ENCODE data around the gene MUSTN1.

Gene MUSTN1

GRCh38 chr3:52820736-52821135, 14.1 kb downstream of the MUSTN1 start:
- TF ChIP-seq, protein P1, sequence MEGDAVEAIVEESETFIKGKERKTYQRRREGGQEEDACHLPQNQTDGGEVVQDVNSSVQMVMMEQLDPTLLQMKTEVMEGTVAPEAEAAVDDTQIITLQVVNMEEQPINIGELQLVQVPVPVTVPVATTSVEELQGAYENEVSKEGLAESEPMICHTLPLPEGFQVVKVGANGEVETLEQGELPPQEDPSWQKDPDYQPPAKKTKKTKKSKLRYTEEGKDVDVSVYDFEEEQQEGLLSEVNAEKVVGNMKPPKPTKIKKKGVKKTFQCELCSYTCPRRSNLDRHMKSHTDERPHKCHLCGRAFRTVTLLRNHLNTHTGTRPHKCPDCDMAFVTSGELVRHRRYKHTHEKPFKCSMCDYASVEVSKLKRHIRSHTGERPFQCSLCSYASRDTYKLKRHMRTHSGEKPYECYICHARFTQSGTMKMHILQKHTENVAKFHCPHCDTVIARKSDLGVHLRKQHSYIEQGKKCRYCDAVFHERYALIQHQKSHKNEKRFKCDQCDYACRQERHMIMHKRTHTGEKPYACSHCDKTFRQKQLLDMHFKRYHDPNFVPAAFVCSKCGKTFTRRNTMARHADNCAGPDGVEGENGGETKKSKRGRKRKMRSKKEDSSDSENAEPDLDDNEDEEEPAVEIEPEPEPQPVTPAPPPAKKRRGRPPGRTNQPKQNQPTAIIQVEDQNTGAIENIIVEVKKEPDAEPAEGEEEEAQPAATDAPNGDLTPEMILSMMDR (IDR thresholded peaks at IDR 0.05; ENCODE audit: borderline replicate concordance, insufficient read depth, low read depth, low read length) = peak; percentile 87

GRCh38 chr3:52819936-52820335, 14.9 kb downstream of the MUSTN1 start:
- TF ChIP-seq, protein P1 (IDR thresholded peaks at IDR 0.05; ENCODE audit: borderline replicate concordance, insufficient read depth, low read depth, low read length) = no peak
- no peak overlapping the region for H3K4me3 ChIP-seq (ENCODE audit: low read depth, low read length)

More at GRCh38 chr3:52820736-52821135, 14.1 kb downstream of the MUSTN1 start:
- H3K4me3 ChIP-seq (ENCODE audit: low read depth, low read length) = no peak overlapping the region

- no peak overlapping the region for H3K4me3 ChIP-seq (ENCODE audit: low read depth, low read length)
- TF ChIP-seq, protein P1 (IDR thresholded peaks at IDR 0.05; ENCODE audit: borderline replicate concordance, insufficient read depth, low read depth, low read length) = no peak
These were observed 17.0 kb downstream of the MUSTN1 start for GRCh38 chr3:52817860-52818259.

GRCh38 chr3:52817221-52817620, 17.6 kb downstream of the MUSTN1 start:
- no peak overlapping the region for H3K4me3 ChIP-seq (ENCODE audit: low read depth, low read length)
- TF ChIP-seq, protein P1 (IDR thresholded peaks at IDR 0.05; ENCODE audit: borderline replicate concordance, insufficient read depth, low read depth, low read length) = no peak

DNA sequence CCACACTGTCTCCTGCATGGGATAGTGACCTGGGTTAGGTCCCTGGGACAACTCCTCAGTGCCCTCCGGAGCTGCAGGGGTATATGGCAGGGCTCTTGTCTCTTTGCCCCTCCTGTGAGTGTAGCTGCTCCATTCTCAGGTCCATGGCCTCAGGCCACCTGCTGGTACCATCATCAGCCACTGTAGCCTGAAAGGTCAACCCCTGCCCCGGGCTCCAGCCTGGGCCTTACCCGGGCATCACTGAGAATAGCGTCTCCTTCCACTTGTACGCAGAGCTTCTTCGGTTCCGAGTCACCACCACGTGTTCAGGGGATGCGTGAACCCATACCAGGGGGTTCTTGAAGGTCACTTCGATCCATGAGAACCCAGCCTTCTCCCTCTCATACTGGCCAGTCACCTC, 18.2 kb downstream of the MUSTN1 start:
- TF ChIP-seq, protein P1 (IDR thresholded peaks at IDR 0.05; ENCODE audit: borderline replicate concordance, insufficient read depth, low read depth, low read length) = no peak
- no peak overlapping the region for H3K4me3 ChIP-seq (ENCODE audit: low read depth, low read length)

- TF ChIP-seq, protein P1 (IDR thresholded peaks at IDR 0.05; ENCODE audit: borderline replicate concordance, insufficient read depth, low read depth, low read length) = no peak
- H3K4me3 ChIP-seq (ENCODE audit: low read depth, low read length) = no peak overlapping the region
These were observed 18.6 kb downstream of the MUSTN1 start for GRCh38 chr3:52816199-52816598.

- H3K4me3 ChIP-seq (ENCODE audit: low read depth, low read length) = no peak overlapping the region
- TF ChIP-seq, protein P1 (IDR thresholded peaks at IDR 0.05; ENCODE audit: borderline replicate concordance, insufficient read depth, low read depth, low read length) = no peak
These were observed 21.0 kb downstream of the MUSTN1 start for GRCh38 chr3:52813810-52814209.
